Astrocyte (in vitro differentiated cells and primary cell): ENCODE measurements around the gene INIP. TPM values are rescaled to one million over a fixed set of nuclear protein-coding genes. Genes with fewer than 3 reads are reported as not detected.
"Not testable (repeated sequence)": the region's sequence is repeated elsewhere in the genome, so short reads cannot be mapped to it uniquely, and the experiment has no call there.

Experiments
- DNase-seq: peaks from one replicate; pipeline ENCODE4 v3.0.0-alpha.2; 2010; ENCODE audit warnings: low read depth
- FAIRE-seq: peaks from 2 replicates; lab custom pipeline; 2011; peaks lifted over from hg19 to GRCh38; lab: Jason Lieb, UNC
- H2AFZ ChIP-seq: 2 replicates; pipeline ENCODE4 v1.6.0; 2012; ENCODE audit warnings: low read depth, low read length, inconsistent platforms
- H3K27ac ChIP-seq: 2 replicates; pipeline ENCODE4 v1.5.1; 2011; ENCODE audit warnings: low read depth, low read length, inconsistent platforms
- H3K27me3 ChIP-seq: 2 replicates; pipeline ENCODE4 v1.6.0; 2011; ENCODE audit warnings: low read length, inconsistent platforms; ENCODE audit not compliant: insufficient read depth
- H3K36me3 ChIP-seq: 2 replicates; pipeline ENCODE4 v1.5.1; 2011; ENCODE audit warnings: low read length, inconsistent platforms; ENCODE audit not compliant: insufficient read depth
- H3K4me1 ChIP-seq: 2 replicates; pipeline ENCODE4 v1.5.1; 2011; ENCODE audit warnings: low read length, inconsistent platforms; ENCODE audit not compliant: insufficient read depth
- H3K4me2 ChIP-seq: 2 replicates; pipeline ENCODE4 v1.6.0; 2012; ENCODE audit warnings: low read length, inconsistent platforms
- H3K4me3 ChIP-seq: 2 replicates; pipeline ENCODE4 v1.5.1; 2011; ENCODE audit warnings: low read depth, mild to moderate bottlenecking, low read length, inconsistent platforms; ENCODE audit not compliant: insufficient read depth
- H3K79me2 ChIP-seq: 2 replicates; pipeline ENCODE4 v1.6.0; 2012; ENCODE audit warnings: mild to moderate bottlenecking, low read length, inconsistent platforms; ENCODE audit not compliant: insufficient read depth
- H3K9ac ChIP-seq: 2 replicates; pipeline ENCODE4 v1.6.0; 2012; ENCODE audit warnings: mild to moderate bottlenecking, low read length, inconsistent platforms
- H3K9me3 ChIP-seq: 2 replicates; pipeline ENCODE4 v1.5.1; 2012; ENCODE audit warnings: low read depth, mild to moderate bottlenecking, low read length, inconsistent platforms; ENCODE audit not compliant: insufficient read depth
- H4K20me1 ChIP-seq: 2 replicates; pipeline ENCODE4 v1.6.0; 2012; ENCODE audit warnings: low read length, inconsistent platforms; ENCODE audit not compliant: insufficient read depth
- H3K27ac Mint-ChIP-seq: one replicate; pipeline ENCODE4 v1.8.0; 2021; ENCODE audit warnings: mild to moderate bottlenecking, mixed read lengths; ENCODE audit not compliant: unreplicated experiment
- H3K27me3 Mint-ChIP-seq: one replicate; pipeline ENCODE4 v1.8.0; 2021; ENCODE audit warnings: low read depth, mixed read lengths; ENCODE audit not compliant: unreplicated experiment
- H3K36me3 Mint-ChIP-seq: one replicate; pipeline ENCODE4 v1.8.0; 2021; ENCODE audit warnings: low read depth, mixed read lengths; ENCODE audit not compliant: unreplicated experiment
- H3K4me1 Mint-ChIP-seq: one replicate; pipeline ENCODE4 v1.8.0; 2021; ENCODE audit warnings: low read depth, mixed read lengths; ENCODE audit not compliant: unreplicated experiment
- H3K4me3 Mint-ChIP-seq: one replicate; pipeline ENCODE4 v1.8.0; 2021; ENCODE audit warnings: mild to moderate bottlenecking, moderate library complexity, mixed read lengths; ENCODE audit not compliant: unreplicated experiment
- H3K9me3 Mint-ChIP-seq: one replicate; pipeline ENCODE4 v1.8.0; 2021; ENCODE audit warnings: mild to moderate bottlenecking, mixed read lengths; ENCODE audit not compliant: unreplicated experiment
- EZH2 ChIP-seq: IDR thresholded peaks from 2 replicates; pipeline ENCODE4 v1.6.1; 2012; ENCODE audit warnings: mild to moderate bottlenecking, low read length, inconsistent platforms; ENCODE audit not compliant: insufficient read depth
- total RNA-seq: library from RNA; stranded (reverse); gene quantifications from 2 replicates; pipeline ENCODE4 v1.2.1, GENCODE V29; 2021
- TF ChIP-seq, protein P1 (sequence below): IDR thresholded peaks from 2 replicates; pipeline ENCODE4 v1.5.1; 2011; ENCODE audit warnings: low read depth, mild to moderate bottlenecking, inconsistent platforms, low read length, moderate library complexity; ENCODE audit not compliant: insufficient read depth

The INIP gene
- total RNA-seq, 1 donor from 2014 or later: 23.1 TPM

GRCh38 chr9:112728401-112728800 lies 10.5 kb upstream of the INIP start:
- Mint-ChIP-seq H3K9me3 (no peaks in the 10 kb centered on the region), H3K27me3 (no peaks in the 10 kb centered on the region), H3K27ac (no peak overlapping the region), H3K4me1 (no peaks in the 10 kb centered on the region), H3K4me3 (no peak overlapping the region), H3K36me3 (peaks cover 2% of the 10 kb centered on the region)
- TF ChIP-seq EZH2: no peak
- TF ChIP-seq, protein P1, sequence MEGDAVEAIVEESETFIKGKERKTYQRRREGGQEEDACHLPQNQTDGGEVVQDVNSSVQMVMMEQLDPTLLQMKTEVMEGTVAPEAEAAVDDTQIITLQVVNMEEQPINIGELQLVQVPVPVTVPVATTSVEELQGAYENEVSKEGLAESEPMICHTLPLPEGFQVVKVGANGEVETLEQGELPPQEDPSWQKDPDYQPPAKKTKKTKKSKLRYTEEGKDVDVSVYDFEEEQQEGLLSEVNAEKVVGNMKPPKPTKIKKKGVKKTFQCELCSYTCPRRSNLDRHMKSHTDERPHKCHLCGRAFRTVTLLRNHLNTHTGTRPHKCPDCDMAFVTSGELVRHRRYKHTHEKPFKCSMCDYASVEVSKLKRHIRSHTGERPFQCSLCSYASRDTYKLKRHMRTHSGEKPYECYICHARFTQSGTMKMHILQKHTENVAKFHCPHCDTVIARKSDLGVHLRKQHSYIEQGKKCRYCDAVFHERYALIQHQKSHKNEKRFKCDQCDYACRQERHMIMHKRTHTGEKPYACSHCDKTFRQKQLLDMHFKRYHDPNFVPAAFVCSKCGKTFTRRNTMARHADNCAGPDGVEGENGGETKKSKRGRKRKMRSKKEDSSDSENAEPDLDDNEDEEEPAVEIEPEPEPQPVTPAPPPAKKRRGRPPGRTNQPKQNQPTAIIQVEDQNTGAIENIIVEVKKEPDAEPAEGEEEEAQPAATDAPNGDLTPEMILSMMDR: no peak
- no peaks in the 10 kb centered on the region for H3K27me3 ChIP-seq
- no peaks in the 10 kb centered on the region for H3K36me3 ChIP-seq
- H3K79me2 ChIP-seq: no peaks in the 10 kb centered on the region
- H3K4me1 ChIP-seq: no peaks in the 10 kb centered on the region
- no peak overlapping the region for H3K27ac ChIP-seq
- no peak for DNase-seq
- H2AFZ ChIP-seq: no peak overlapping the region
- no peaks in the 10 kb centered on the region for H4K20me1 ChIP-seq
- no peak overlapping the region for H3K4me2 ChIP-seq
- FAIRE-seq: no peak
- H3K9ac ChIP-seq: no peak overlapping the region
- no peak overlapping the region for H3K4me3 ChIP-seq
- H3K9me3 ChIP-seq: no peaks in the 10 kb centered on the region

DNA sequence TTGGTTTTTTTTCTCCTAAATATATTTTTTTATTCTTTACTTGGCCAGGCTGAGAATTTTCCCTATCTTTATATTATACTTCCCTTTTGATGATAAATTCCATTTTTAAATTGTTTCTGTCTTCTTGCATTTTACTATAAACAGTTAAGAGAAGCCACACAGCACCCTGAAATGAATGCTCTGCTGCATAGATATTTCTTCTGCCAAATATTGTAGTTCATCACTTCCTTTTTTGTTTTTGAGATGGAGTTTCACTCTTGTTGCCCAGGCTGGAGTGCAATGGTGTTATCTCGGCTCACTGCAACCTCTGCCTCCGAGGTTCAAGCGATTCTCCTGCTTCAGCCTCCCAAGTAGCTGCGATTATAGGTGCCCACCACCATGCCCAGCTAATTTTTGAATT lies 8.5 kb upstream of the INIP start:
- no peak overlapping the region for H3K4me3 ChIP-seq

DNA sequence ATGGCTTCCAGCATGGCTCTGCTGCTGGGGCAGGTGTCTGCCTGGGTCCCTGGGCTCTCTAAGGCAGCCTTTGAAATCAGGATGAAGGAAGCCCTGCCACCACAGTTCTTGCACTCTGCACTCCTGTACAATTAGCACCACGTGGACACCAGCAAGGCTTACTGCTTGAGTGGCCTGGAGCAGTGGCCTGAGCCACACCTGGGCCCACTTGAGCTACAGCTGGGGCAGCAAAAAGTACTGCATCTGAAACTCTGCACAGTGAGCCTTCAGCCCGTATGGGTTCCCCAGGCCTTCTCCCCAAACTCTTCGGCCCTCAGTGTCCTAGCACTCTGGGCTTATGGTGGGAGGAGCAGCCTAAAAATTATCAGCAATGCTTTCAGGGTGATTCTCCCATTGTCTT lies 8.0 kb upstream of the INIP start:
- Mint-ChIP-seq H3K36me3 (no peaks in the 10 kb centered on the region), H3K4me3 (no peak overlapping the region), H3K9me3 (no peaks in the 10 kb centered on the region), H3K4me1 (no peaks in the 10 kb centered on the region), H3K27me3 (no peaks in the 10 kb centered on the region), H3K27ac (no peak overlapping the region)
- Histone ChIP-seq H3K9me3 (no peaks in the 10 kb centered on the region), H2AFZ (no peak overlapping the region), H3K9ac (no peak overlapping the region), H3K27me3 (no peaks in the 10 kb centered on the region), H4K20me1 (no peaks in the 10 kb centered on the region), H3K36me3 (no peaks in the 10 kb centered on the region), H3K4me2 (no peak overlapping the region), H3K4me3 (no peak overlapping the region), H3K27ac (no peak overlapping the region), H3K4me1 (no peaks in the 10 kb centered on the region), H3K79me2 (no peaks in the 10 kb centered on the region)
- FAIRE-seq (no peak), DNase-seq (no peak)
- no peak for TF ChIP-seq EZH2
- TF ChIP-seq, protein P1: no peak

More for the DNA sequence above, 8.5 kb upstream of the INIP start:
- FAIRE-seq: no peak
- no peak for TF ChIP-seq EZH2
- TF ChIP-seq, protein P1: no peak
- no peaks in the 10 kb centered on the region for H3K79me2 ChIP-seq
- no peaks in the 10 kb centered on the region for H3K36me3 Mint-ChIP-seq
- H3K27me3 Mint-ChIP-seq: no peaks in the 10 kb centered on the region
- no peaks in the 10 kb centered on the region for H4K20me1 ChIP-seq
- H3K4me1 Mint-ChIP-seq: no peaks in the 10 kb centered on the region
- H3K9ac ChIP-seq: no peak overlapping the region
- no peak overlapping the region for H3K4me2 ChIP-seq
- no peaks in the 10 kb centered on the region for H3K36me3 ChIP-seq
- H3K27me3 ChIP-seq: no peaks in the 10 kb centered on the region
- H3K9me3 Mint-ChIP-seq: no peaks in the 10 kb centered on the region
- no peaks in the 10 kb centered on the region for H3K4me1 ChIP-seq
- H3K4me3 Mint-ChIP-seq: no peak overlapping the region
- no peak for DNase-seq
- H3K27ac Mint-ChIP-seq: no peak overlapping the region
- H2AFZ ChIP-seq: no peak overlapping the region
- H3K27ac ChIP-seq: no peak overlapping the region
- no peaks in the 10 kb centered on the region for H3K9me3 ChIP-seq

DNA sequence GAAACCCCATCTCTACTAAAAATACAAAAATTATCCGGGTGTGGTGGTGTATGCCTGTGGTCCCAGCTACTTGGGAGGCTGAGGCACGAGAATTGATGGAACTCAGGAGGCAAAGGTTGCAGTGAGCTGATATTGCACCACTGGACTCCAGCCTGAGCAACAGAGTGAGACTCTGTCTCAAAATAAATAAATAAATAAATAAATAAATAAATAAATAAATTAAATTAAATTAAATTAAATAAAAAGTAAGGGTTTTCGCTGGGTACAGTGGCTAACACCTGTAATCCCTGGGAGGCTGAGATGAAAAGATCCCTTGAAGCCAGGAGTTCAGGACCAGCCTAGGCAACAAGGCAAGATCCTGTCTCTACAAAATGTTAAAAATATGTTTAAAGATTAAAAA lies 4.8 kb upstream of the INIP start:
- H3K27ac Mint-ChIP-seq, DNase-seq, H3K4me3 ChIP-seq, H3K4me1 Mint-ChIP-seq, H3K4me1 ChIP-seq, H3K79me2 ChIP-seq, H3K36me3 ChIP-seq, H3K4me3 Mint-ChIP-seq, H3K27me3 ChIP-seq, H3K36me3 Mint-ChIP-seq, H3K9me3 ChIP-seq, FAIRE-seq, H3K4me2 ChIP-seq, H3K27me3 Mint-ChIP-seq, H3K27ac ChIP-seq, H3K9ac ChIP-seq, H3K9me3 Mint-ChIP-seq, H2AFZ ChIP-seq, H4K20me1 ChIP-seq: not testable (repeated sequence)
